ENCODE data around the gene GOLGA6L6. TPM values are rescaled to one million over a fixed set of nuclear protein-coding genes. Genes with fewer than 3 reads are reported as not detected.
"Not testable (repeated sequence)": the region's sequence is repeated elsewhere in the genome, so short reads cannot be mapped to it uniquely, and the experiment has no call there.

GOLGA6L6 gene, protein sequence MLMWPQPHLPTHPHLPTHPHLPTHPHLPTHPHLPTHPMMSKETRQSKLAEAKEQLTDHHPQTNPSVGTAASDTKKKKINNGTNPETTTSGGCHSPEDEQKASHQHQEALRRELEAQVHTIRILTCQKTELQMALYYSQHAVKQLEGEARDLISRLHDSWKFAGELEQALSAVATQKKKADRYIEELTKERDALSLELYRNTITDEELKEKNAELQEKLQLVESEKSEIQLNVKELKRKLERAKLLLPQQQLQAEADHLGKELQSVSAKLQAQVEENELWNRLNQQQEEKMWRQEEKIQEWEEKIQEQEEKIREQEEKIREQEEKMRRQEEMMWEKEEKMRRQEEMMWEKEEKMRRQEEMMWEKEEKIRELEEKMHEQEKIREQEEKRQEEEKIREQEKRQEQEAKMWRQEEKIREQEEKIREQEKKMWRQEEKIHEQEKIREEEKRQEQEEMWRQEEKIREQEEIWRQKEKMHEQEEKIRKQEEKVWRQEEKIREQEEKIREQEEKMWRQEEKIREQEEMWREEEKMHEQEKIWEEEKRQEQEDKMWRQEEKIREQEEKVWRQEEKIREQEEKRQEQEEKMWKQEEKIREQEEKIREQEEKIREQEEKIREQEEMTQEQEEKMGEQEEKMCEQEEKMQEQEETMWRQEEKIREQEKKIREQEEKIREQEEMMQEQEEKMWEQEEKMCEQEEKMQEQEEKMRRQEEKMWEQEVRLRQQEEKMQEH
- not detected for polyA plus RNA-seq (2012; ENCODE audit: insufficient read length, low read depth)

DNA sequence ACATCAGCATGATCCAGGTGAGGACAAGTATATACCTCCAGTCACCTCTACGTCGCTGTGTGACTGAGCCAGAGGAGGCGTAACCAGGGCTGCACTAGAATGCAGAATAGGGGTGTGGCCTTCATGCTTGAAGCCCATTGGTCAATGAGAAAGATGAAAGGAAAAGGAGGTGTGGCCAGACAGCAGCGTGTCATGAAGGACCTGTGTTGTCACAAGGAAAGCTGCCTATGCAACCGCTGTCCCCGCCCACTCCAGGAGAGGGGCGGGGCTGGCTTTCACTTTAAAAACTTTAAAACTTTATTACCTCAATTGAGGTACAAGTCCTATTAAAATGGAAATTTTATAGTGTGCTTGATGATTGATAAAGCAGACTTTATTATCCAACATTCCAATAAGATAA lies at the start of gene GOLGA6L6:
GOLGA6L6 (minus strand) TSS at position 101 of the 400 bp plus-strand sequence; CDS start at position 10, 91 bp downstream.
- TF ChIP-seq, protein P1, sequence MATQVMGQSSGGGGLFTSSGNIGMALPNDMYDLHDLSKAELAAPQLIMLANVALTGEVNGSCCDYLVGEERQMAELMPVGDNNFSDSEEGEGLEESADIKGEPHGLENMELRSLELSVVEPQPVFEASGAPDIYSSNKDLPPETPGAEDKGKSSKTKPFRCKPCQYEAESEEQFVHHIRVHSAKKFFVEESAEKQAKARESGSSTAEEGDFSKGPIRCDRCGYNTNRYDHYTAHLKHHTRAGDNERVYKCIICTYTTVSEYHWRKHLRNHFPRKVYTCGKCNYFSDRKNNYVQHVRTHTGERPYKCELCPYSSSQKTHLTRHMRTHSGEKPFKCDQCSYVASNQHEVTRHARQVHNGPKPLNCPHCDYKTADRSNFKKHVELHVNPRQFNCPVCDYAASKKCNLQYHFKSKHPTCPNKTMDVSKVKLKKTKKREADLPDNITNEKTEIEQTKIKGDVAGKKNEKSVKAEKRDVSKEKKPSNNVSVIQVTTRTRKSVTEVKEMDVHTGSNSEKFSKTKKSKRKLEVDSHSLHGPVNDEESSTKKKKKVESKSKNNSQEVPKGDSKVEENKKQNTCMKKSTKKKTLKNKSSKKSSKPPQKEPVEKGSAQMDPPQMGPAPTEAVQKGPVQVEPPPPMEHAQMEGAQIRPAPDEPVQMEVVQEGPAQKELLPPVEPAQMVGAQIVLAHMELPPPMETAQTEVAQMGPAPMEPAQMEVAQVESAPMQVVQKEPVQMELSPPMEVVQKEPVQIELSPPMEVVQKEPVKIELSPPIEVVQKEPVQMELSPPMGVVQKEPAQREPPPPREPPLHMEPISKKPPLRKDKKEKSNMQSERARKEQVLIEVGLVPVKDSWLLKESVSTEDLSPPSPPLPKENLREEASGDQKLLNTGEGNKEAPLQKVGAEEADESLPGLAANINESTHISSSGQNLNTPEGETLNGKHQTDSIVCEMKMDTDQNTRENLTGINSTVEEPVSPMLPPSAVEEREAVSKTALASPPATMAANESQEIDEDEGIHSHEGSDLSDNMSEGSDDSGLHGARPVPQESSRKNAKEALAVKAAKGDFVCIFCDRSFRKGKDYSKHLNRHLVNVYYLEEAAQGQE (IDR thresholded peaks at IDR 0.05; ENCODE audit: insufficient read depth in 1 of 2, low read depth in 2 of 2, low read length in 2 of 2) = not testable (repeated sequence)
- TF ChIP-seq SIN3A (IDR thresholded peaks at IDR 0.05; ENCODE audit: borderline replicate concordance, insufficient read depth, low read length); POLR2AphosphoS5 (IDR thresholded peaks at IDR 0.05; ENCODE audit: low read depth, low read length): not testable (repeated sequence)
